Astrocyte of the spinal cord (primary cell): Measurements from ENCODE around the gene ZNF845.
"Not testable (repeated sequence)": the region's sequence is repeated elsewhere in the genome, so short reads cannot be mapped to it uniquely, and the experiment has no call there.

ENCODE experiments used
- DNase-seq: peaks from one replicate; pipeline ENCODE4 v3.0.0; 2011; ENCODE audit warnings: low read depth, low spot score
- H3K4me3 ChIP-seq: 2 replicates; pipeline ENCODE4 v1.5.1; 2011; ENCODE audit warnings: low read depth, mild to moderate bottlenecking, low read length, moderate library complexity
- in situ Hi-C: cut with HindIII; loops from 2 replicates; pipeline ENCODE4 v1.10.0; 2017; ENCODE audit warnings: low sequenced_read_pairs
- TF ChIP-seq, protein P1 (sequence below): IDR thresholded peaks from 2 replicates; pipeline ENCODE4 v1.5.1; 2012; ENCODE audit warnings: low read depth, mild to moderate bottlenecking, low read length, inconsistent platforms

The ZNF845 gene

GRCh38 chr19:53333463-53334449 is at the start of gene ZNF845:
Gene ZNF845, plus strand, starts transcription at chr19:53333749. Its CDS starts 7,559 bp downstream, at chr19:53341308.
- peak within 1 kb of the TSS; percentile 99 for H3K4me3 ChIP-seq
- TF ChIP-seq, protein P1, sequence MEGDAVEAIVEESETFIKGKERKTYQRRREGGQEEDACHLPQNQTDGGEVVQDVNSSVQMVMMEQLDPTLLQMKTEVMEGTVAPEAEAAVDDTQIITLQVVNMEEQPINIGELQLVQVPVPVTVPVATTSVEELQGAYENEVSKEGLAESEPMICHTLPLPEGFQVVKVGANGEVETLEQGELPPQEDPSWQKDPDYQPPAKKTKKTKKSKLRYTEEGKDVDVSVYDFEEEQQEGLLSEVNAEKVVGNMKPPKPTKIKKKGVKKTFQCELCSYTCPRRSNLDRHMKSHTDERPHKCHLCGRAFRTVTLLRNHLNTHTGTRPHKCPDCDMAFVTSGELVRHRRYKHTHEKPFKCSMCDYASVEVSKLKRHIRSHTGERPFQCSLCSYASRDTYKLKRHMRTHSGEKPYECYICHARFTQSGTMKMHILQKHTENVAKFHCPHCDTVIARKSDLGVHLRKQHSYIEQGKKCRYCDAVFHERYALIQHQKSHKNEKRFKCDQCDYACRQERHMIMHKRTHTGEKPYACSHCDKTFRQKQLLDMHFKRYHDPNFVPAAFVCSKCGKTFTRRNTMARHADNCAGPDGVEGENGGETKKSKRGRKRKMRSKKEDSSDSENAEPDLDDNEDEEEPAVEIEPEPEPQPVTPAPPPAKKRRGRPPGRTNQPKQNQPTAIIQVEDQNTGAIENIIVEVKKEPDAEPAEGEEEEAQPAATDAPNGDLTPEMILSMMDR: no peak
- in situ Hi-C loops: no loop called here
- DNase-seq: peak; percentile 94

- H3K4me3 ChIP-seq: no peak overlapping the region
- no peak for DNase-seq
- TF ChIP-seq, protein P1: no peak
- in situ Hi-C loops: no loop called here
Observed at GRCh38 chr19:53285087-53285486, 48.5 kb upstream of the ZNF845 start.

GRCh38 chr19:53290758-53291549 is 42.6 kb upstream of the ZNF845 start:
- in situ Hi-C loops: no loop called here
- TF ChIP-seq, protein P1: no peak

DNA sequence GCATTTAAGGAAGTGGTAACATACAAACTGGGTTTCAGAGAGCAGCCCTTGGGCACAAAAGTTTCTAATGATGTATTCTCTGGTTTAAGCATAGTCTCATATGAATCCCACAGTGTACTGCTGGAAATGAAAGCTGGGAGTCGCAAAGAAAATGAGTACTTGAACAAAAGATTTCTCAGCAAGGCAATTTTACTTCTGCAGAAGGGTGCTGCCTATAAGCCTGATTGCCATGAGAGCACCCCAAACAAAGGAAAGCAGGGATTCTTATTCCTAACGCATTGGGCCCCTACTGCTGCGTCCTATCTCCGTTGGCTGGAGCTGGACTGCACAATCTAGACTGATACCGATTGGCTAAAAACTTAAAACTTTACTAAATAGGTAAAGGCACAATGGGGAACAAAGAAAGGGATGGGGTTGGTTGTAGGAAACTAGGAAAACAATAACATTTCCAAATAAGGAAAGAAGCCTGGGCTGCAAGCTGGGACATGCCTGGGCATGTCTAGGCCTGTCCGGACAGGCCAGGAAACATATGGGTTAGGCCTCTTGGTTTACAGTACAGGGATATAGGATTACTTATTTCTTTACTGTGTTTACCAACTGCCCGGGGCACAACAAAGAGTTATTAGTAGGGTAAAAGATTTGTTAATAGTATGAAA is 38.6 kb upstream of the ZNF845 start:
- TF ChIP-seq, protein P1: no peak
- peak; percentile 18 for DNase-seq
- in situ Hi-C loops: no loop called here
- no peak overlapping the region for H3K4me3 ChIP-seq

More at GRCh38 chr19:53290758-53291549, 42.6 kb upstream of the ZNF845 start:
- H3K4me3 ChIP-seq: no peak overlapping the region
- no peak for DNase-seq

DNA sequence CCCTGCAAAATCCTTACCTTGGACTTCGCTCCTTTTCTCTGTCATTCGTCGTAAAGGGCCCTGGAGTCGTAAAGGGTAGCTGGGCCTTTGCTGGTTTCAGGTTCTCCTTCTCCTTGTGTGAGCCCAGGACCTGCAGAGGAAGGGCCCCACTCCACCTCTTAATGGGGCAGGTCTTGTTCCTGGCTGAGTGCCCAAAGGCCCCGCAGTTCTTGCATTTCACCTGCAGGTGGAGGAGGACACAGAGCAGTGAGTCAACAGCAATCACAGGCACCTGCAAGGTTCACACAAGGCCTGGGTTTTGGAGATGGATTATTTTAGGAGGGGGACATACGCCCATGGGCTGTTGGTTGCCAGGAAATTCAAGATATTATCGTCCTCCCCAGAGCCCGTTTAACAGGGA is 32.2 kb upstream of the ZNF845 start:
- H3K4me3 ChIP-seq, in situ Hi-C loops, DNase-seq: not testable (repeated sequence)

DNA sequence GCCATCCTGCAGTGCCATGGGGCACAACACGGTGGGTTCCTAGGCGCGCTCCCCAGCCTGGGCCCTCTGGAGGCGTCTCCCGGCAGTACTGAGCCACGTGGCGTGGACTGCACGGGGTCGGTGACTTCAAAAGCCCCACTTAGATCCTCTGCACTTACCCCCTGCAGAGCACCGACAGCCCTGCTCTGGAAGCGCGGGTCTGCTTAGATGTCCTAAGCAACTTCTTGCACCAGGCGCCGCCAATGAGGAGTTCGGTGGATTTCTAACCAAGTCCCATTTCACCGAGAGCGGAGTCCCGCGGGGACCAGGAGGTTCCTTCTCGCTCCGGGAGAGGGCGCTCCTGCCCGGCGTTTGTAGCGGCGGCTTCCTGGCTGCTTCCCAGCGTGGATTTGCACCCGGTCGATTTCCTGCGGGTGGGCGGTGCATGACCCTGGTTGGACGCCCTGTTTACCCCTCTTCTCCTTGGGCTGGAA is 25.2 kb upstream of the ZNF845 start:
- no peak overlapping the region for H3K4me3 ChIP-seq
- in situ Hi-C loops: no loop called here
- TF ChIP-seq, protein P1: peak; percentile 26
- no peak for DNase-seq
